Sigmoid colon (tissue), 4 donors: ENCODE data around the gene MSL2.
"Not testable (repeated sequence)": the region's sequence is repeated elsewhere in the genome, so short reads cannot be mapped to it uniquely, and the experiment has no call there.

Experiments used
- CTCF ChIP-seq, 4 experiments: fragments of 450-650 bp in 3 of 4; fragments of 200-600 bp in 1 of 4; IDR thresholded peaks; one replicate each; pipeline ENCODE4 v1.5.1; 2016 to 2019; ENCODE audit warnings: antibody characterized with exemption in 4 of 4, mild to moderate bottlenecking in 3 of 4, moderate library complexity in 2 of 4
- EP300 ChIP-seq, 4 donors: sonication (generic); formaldehyde crosslinking; IDR thresholded peaks; one replicate each; pipeline ENCODE4 v1.6.1; 2017; ENCODE audit warnings: antibody characterized with exemption in 4 of 4
- POLR2A ChIP-seq, 2 donors: fragments of 450-650 bp; IDR thresholded peaks; one replicate each; pipeline ENCODE4 v1.6.1; 2016; ENCODE audit warnings: antibody characterized with exemption in 2 of 2, mild to moderate bottlenecking in 2 of 2, moderate library complexity in 2 of 2
- POLR2AphosphoS5 ChIP-seq, 4 donors: sonication (generic); formaldehyde crosslinking; IDR thresholded peaks; one replicate each; pipeline ENCODE4 v1.6.1; 2017; ENCODE audit warnings: antibody characterized with exemption in 4 of 4

- not testable (repeated sequence) for TF ChIP-seq EP300, POLR2A, CTCF, POLR2AphosphoS5 (IDR thresholded peaks at IDR 0.05)
Measured at GRCh38 chr3:136119332-136119731, 76.8 kb downstream of the MSL2 start.
